Osteocyte (in vitro differentiated cells): Measurements from ENCODE around the gene PSMB7. TPM values are rescaled to one million over a fixed set of nuclear protein-coding genes. Genes with fewer than 3 reads are reported as not detected.

Source experiments
- total RNA-seq: library from RNA; stranded (reverse); gene quantifications from 2 replicates; pipeline ENCODE4 v1.2.1, GENCODE V29; 2021

The PSMB7 gene
- total RNA-seq, 1 donor from 2014 or later = 140 TPM

Other genes with a start within 250 kb of the PSMB7 start
- gene NEK6, start 157.5 kb downstream of the PSMB7 start, total RNA-seq = 111 and 115 TPM in 2 replicates
- not detected in 2 replicates for gene ADGRD2, start 35.0 kb upstream of the PSMB7 start, total RNA-seq
- not detected in 2 replicates for gene NR5A1, start 92.0 kb upstream of the PSMB7 start, total RNA-seq